Measurements from ENCODE around the gene H2BK1. TPM values are rescaled to one million over a fixed set of nuclear protein-coding genes. Genes with fewer than 3 reads are reported as not detected.

H2BK1 gene
- total RNA-seq, 2 experiments from 2014 or later: not detected

DNA sequence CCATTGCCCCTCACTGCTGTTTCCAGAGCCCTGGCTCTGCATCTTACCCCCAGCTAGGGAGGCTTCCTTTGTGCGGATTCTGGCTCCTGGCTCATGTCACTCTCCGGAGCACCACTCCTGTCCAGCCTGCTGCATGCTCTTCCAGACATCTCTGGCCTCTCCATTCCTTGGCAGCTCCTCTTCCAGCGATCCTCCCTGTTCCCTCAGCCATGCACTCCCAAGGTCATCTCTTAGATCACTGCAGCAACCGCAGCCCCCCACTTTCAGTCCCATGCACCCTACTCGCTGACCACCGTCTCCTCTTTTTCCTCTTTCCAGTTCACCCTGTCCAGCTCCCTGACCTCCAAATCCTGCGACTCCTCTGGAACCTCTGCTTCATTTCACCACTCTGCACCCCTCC is 45.1 kb upstream of the H2BK1 start:
- Histone ChIP-seq H3K4me3 (ENCODE audit: low read length) (no peak overlapping the region), H3K36me3 (ENCODE audit: insufficient read depth, low read length) (no peaks in the 10 kb centered on the region), H3K27me3 (ENCODE audit: control insufficient read depth in 1 of 2, insufficient read depth in 2 of 2, low read length in 2 of 2) (peaks cover 25 to 29% of the 10 kb centered on the region in 2 experiments), H3K27ac (ENCODE audit: low read depth in 1 of 2, low read length in 2 of 2) (no peak overlapping the region), H3K4me1 (ENCODE audit: insufficient read depth, low read length) (peaks cover 9% of the 10 kb centered on the region), H3K9me3 (ENCODE audit: control insufficient read depth in 1 of 2, insufficient read depth in 1 of 2, low read length in 2 of 2) (no peaks in the 10 kb centered on the region)
- Mint-ChIP-seq H3K9me3 (no peaks in the 10 kb centered on the region), H3K36me3 (ENCODE audit: low read depth) (no peaks in the 10 kb centered on the region), H3K27ac (no peak overlapping the region), H3K4me3 (no peak overlapping the region), H3K27me3 (peaks cover 72% of the 10 kb centered on the region), H3K4me1 (ENCODE audit: low read depth) (peaks cover 19% of the 10 kb centered on the region)
- ChIA-PET POLR2A (no interaction called here), CTCF (no interaction called here)
- no peak for ATAC-seq (ENCODE audit: poor library complexity)
- intact Hi-C loops (cut with DNase I, micrococcal nuclease): no loop called here
- TF ChIP-seq CTCF (IDR thresholded peaks at IDR 0.05): no peak
- DNase-seq: no peak

DNA sequence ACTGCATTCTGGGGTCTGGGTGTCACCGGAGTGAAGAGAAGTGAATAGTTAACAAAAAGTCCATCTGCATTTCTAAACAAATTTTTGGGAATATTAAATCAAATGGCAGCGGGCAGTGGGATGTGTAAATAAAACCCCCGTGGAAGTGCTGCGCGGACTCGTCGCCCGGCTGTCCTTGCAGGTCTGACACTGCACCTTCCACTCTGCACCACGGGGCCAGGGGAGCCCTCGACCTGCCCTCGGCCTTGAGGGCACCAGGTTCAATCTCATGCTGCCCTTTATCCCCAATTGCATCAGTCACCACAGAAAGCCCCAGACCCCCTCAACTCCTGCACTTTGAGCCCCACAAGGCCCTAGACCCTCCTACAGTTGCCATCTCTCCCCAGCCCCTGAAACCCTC is 44.6 kb upstream of the H2BK1 start:
- H3K36me3 Mint-ChIP-seq (ENCODE audit: low read depth): no peaks in the 10 kb centered on the region
- H3K27ac ChIP-seq (ENCODE audit: low read depth in 1 of 2, low read length in 2 of 2): no peak overlapping the region
- ATAC-seq (ENCODE audit: poor library complexity) (no peak), DNase-seq (no peak)
- H3K9me3 Mint-ChIP-seq: no peaks in the 10 kb centered on the region
- peaks cover 23% of the 10 kb centered on the region for H3K4me1 Mint-ChIP-seq (ENCODE audit: low read depth)
- POLR2A ChIA-PET: no interaction called here
- H3K27me3 ChIP-seq (ENCODE audit: control insufficient read depth in 1 of 2, insufficient read depth in 2 of 2, low read length in 2 of 2): peaks cover 30 to 33% of the 10 kb centered on the region in 2 experiments
- no peaks in the 10 kb centered on the region for H3K9me3 ChIP-seq (ENCODE audit: control insufficient read depth in 1 of 2, insufficient read depth in 1 of 2, low read length in 2 of 2)
- H3K27me3 Mint-ChIP-seq: peaks cover 76% of the 10 kb centered on the region
- TF ChIP-seq CTCF (IDR thresholded peaks at IDR 0.05): no peak
- H3K4me3 ChIP-seq (ENCODE audit: low read length): no peak overlapping the region
- no peak overlapping the region for H3K4me3 Mint-ChIP-seq
- no peaks in the 10 kb centered on the region for H3K36me3 ChIP-seq (ENCODE audit: insufficient read depth, low read length)
- CTCF ChIA-PET: no interaction called here
- no peak overlapping the region for H3K27ac Mint-ChIP-seq
- H3K4me1 ChIP-seq (ENCODE audit: insufficient read depth, low read length): peaks cover 10% of the 10 kb centered on the region
- intact Hi-C loops (cut with DNase I, micrococcal nuclease): no loop called here

DNA sequence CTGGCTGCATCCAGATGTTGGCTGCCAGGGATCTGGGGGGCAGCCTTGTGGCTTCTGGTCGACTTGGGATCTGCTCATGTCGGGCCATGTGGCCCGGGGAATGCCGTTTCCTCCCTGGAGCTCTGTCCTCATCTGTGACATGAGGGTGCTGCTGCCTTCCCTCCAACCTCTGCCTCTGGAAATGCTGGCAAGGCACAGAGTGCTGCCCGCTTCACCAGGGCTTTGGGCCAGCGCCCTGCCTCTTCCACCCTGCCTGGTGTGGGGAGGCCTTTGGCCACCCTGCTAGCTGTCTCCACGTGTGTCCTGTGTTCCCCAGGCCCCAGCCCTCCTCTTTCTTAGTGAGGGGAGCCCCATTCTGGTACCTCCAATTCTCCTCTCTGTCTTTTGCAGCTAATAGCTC is 44.0 kb upstream of the H2BK1 start:
- ChIA-PET POLR2A (no interaction called here), CTCF (no interaction called here)
- peaks cover 15% of the 10 kb centered on the region for H3K4me1 ChIP-seq (ENCODE audit: insufficient read depth, low read length)
- no peak for ATAC-seq (ENCODE audit: poor library complexity)
- Mint-ChIP-seq H3K4me1 (ENCODE audit: low read depth) (peaks cover 25% of the 10 kb centered on the region), H3K36me3 (ENCODE audit: low read depth) (no peaks in the 10 kb centered on the region), H3K27ac (no peak overlapping the region), H3K4me3 (peak overlapping the region; percentile 25), H3K27me3 (peaks cover 79% of the 10 kb centered on the region), H3K9me3 (no peaks in the 10 kb centered on the region)
- H3K27ac ChIP-seq (ENCODE audit: low read depth in 1 of 2, low read length in 2 of 2): no peak overlapping the region
- H3K27me3 ChIP-seq (ENCODE audit: control insufficient read depth in 1 of 2, insufficient read depth in 2 of 2, low read length in 2 of 2): peaks cover 30 to 38% of the 10 kb centered on the region in 2 experiments
- intact Hi-C loops (cut with DNase I, micrococcal nuclease): no loop called here
- DNase-seq: no peak
- no peaks in the 10 kb centered on the region for H3K9me3 ChIP-seq (ENCODE audit: control insufficient read depth in 1 of 2, insufficient read depth in 1 of 2, low read length in 2 of 2)
- H3K4me3 ChIP-seq (ENCODE audit: low read length): no peak overlapping the region
- no peaks in the 10 kb centered on the region for H3K36me3 ChIP-seq (ENCODE audit: insufficient read depth, low read length)
- TF ChIP-seq CTCF (IDR thresholded peaks at IDR 0.05): no peak

Measured in CD4-positive, alpha-beta T cell (primary cell).